OCI-LY1 (cell line): Measurements from ENCODE around the gene DEXI.

Source experiments
- H2AFZ ChIP-seq: fragments of 200-600 bp; sonication (generic), shearing (Covaris generic); 2 replicates; pipeline ENCODE4 v1.6.0; 2014; ENCODE audit warnings: antibody characterized with exemption, mild to moderate bottlenecking, low read length
- H3F3A ChIP-seq: fragments of 200-600 bp; sonication (generic), shearing (Covaris generic); 2 replicates; pipeline ENCODE4 v1.6.0; 2014; ENCODE audit warnings: mild to moderate bottlenecking, antibody characterized with exemption, low read length, moderate library complexity; ENCODE audit not compliant: insufficient read depth
- H3K27ac ChIP-seq: fragments of 200-600 bp; sonication (generic); 2 replicates; pipeline ENCODE4 v1.5.1; 2014; ENCODE audit warnings: low read length, mixed run types, mild to moderate bottlenecking, low read depth; ENCODE audit not compliant: poor library complexity, severe bottlenecking
- H3K27me3 ChIP-seq: fragments of 200-600 bp; sonication (generic); 2 replicates; pipeline ENCODE4 v1.6.0; 2014; ENCODE audit warnings: antibody characterized with exemption, mild to moderate bottlenecking, low read length, moderate library complexity; ENCODE audit not compliant: insufficient read depth
- H3K36me3 ChIP-seq: fragments of 200-600 bp; sonication (generic); 2 replicates; pipeline ENCODE4 v1.6.1; 2014; ENCODE audit warnings: mild to moderate bottlenecking, antibody characterized with exemption, low read length, moderate library complexity, mixed read lengths; ENCODE audit not compliant: insufficient read depth
- H3K4me1 ChIP-seq: fragments of 200-600 bp; sonication (generic); 2 replicates; pipeline ENCODE4 v1.5.1; 2014; ENCODE audit warnings: mild to moderate bottlenecking, low read length, moderate library complexity; ENCODE audit not compliant: insufficient read depth, severe bottlenecking
- H3K4me2 ChIP-seq: fragments of 200-600 bp; sonication (generic), shearing (Covaris generic); 2 replicates; pipeline ENCODE4 v1.6.1; 2014; ENCODE audit warnings: low read length
- H3K4me3 ChIP-seq: fragments of 200-600 bp; sonication (generic); 2 replicates; pipeline ENCODE4 v1.5.1; 2014; ENCODE audit warnings: low read length, low read depth, mild to moderate bottlenecking, mixed read lengths; ENCODE audit not compliant: poor library complexity, severe bottlenecking
- H3K79me2 ChIP-seq: fragments of 200-600 bp; shearing (Covaris generic); 2 replicates; pipeline ENCODE4 v1.6.1; 2016; ENCODE audit warnings: mixed run types, low read length, mixed read lengths; ENCODE audit not compliant: insufficient read depth
- H3K9ac ChIP-seq: fragments of 200-600 bp; sonication (generic), shearing (Covaris generic); 2 replicates; pipeline ENCODE4 v1.6.1; 2014; ENCODE audit warnings: mild to moderate bottlenecking, low read length, mixed read lengths
- H3K9me2 ChIP-seq: fragments of 200-600 bp; sonication (generic), shearing (Covaris generic); 2 replicates; pipeline ENCODE4 v1.6.1; 2014; ENCODE audit warnings: low read depth, mild to moderate bottlenecking, low read length, mixed read lengths
- H3K9me3 ChIP-seq: fragments of 200-600 bp; shearing (Covaris generic); 2 replicates; pipeline ENCODE4 v1.6.1; 2014; ENCODE audit warnings: low read length, mixed read lengths
- H4K20me1 ChIP-seq: fragments of 200-600 bp; sonication (generic), shearing (Covaris generic); 2 replicates; pipeline ENCODE4 v1.6.0; 2016; ENCODE audit warnings: mild to moderate bottlenecking, low read length; ENCODE audit not compliant: insufficient read depth
- EZH2 ChIP-seq: fragments of 200-600 bp; sonication (generic), shearing (Covaris generic); IDR thresholded peaks from 2 replicates; pipeline ENCODE4 v1.8.0; 2017; ENCODE audit warnings: borderline replicate concordance, mixed run types, mild to moderate bottlenecking, antibody characterized with exemption, low read length, moderate library complexity, mixed read lengths
- TF ChIP-seq, protein P1 (sequence below): fragments of 200-600 bp; sonication (generic), shearing (Covaris generic); IDR thresholded peaks from 2 replicates; pipeline ENCODE4 v1.5.1; 2017; ENCODE audit warnings: mild to moderate bottlenecking, antibody characterized with exemption, low read length, moderate library complexity, mixed read lengths

DEXI gene

DNA sequence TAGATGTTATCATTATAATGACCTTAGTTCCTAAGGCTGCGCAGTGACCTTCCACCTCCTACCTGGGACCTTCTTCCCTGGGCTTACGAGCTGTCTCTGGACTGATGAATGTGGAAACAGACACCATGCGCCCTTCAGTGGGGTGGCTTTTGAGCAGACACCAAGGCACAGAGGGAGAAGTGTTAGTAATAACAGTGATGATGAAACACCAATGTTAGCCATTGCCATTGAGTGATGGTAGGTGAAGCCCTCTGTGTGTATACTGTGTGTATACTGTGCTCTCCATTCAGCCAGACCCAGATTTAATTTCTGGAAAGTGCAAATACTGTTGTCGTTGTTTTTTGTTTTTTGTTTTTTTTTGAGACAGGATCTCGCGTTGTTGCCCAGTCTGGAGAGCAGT is 46.6 kb upstream of the DEXI start:
- Histone ChIP-seq H3K4me1 (peaks cover 10% of the 10 kb centered on the region), H3K9me2 (no peaks in the 10 kb centered on the region), H3K4me3 (no peak overlapping the region), H3K27ac (no peak overlapping the region), H3K4me2 (no peak overlapping the region), H2AFZ (no peak overlapping the region), H3K79me2 (no peaks in the 10 kb centered on the region), H3K36me3 (peaks cover 58% of the 10 kb centered on the region; the same call in 1 of the 2 replicates), H3K9me3 (no peaks in the 10 kb centered on the region), H3F3A (no peaks in the 10 kb centered on the region), H3K27me3 (no peaks in the 10 kb centered on the region), H4K20me1 (no peaks in the 10 kb centered on the region), H3K9ac (no peak overlapping the region)
- TF ChIP-seq EZH2, result no peak
- TF ChIP-seq, protein P1, sequence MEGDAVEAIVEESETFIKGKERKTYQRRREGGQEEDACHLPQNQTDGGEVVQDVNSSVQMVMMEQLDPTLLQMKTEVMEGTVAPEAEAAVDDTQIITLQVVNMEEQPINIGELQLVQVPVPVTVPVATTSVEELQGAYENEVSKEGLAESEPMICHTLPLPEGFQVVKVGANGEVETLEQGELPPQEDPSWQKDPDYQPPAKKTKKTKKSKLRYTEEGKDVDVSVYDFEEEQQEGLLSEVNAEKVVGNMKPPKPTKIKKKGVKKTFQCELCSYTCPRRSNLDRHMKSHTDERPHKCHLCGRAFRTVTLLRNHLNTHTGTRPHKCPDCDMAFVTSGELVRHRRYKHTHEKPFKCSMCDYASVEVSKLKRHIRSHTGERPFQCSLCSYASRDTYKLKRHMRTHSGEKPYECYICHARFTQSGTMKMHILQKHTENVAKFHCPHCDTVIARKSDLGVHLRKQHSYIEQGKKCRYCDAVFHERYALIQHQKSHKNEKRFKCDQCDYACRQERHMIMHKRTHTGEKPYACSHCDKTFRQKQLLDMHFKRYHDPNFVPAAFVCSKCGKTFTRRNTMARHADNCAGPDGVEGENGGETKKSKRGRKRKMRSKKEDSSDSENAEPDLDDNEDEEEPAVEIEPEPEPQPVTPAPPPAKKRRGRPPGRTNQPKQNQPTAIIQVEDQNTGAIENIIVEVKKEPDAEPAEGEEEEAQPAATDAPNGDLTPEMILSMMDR, result no peak

DNA sequence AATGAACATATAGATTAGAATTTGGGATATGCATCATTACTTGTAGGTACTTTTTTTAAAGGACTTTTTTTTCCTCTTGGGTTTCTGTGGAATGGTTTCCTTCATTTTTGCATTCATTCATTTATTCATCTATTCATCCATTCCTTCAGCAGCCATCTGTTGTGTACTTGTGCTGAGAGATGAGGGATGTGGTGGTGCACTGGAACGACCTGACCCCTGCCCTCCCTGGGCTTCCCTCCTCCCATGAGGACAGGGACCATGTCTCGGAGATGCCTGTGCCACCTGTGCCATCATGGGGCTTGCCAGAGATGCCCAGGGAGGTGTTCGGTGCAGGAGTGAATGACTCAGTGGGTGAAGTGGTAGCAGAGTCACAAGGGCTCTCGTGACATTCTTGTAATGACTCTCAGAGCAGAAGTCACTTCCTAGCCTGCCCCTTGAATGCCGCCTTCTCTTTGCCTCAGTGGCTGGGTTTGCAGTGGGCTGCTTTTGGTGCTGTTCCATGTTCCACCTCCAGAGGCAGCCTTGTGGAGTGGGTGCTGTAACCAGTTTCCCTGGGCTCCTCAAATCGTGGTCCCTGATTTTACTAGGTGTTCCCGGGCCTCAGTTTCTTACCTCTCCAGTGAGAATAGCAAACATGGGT is 46.0 kb upstream of the DEXI start:
- no peaks in the 10 kb centered on the region for H4K20me1 ChIP-seq
- H3K4me3 ChIP-seq, result no peak overlapping the region
- H3K27me3 ChIP-seq, result no peaks in the 10 kb centered on the region
- H2AFZ ChIP-seq, result no peak overlapping the region
- no peaks in the 10 kb centered on the region for H3K9me2 ChIP-seq
- H3F3A ChIP-seq, result no peaks in the 10 kb centered on the region
- H3K79me2 ChIP-seq, result no peaks in the 10 kb centered on the region
- H3K27ac ChIP-seq, result no peak overlapping the region
- TF ChIP-seq EZH2, result no peak
- TF ChIP-seq, protein P1, result peak; percentile 58
- H3K9me3 ChIP-seq, result no peaks in the 10 kb centered on the region
- H3K4me1 ChIP-seq, result peaks cover 14% of the 10 kb centered on the region
- no peak overlapping the region for H3K9ac ChIP-seq
- H3K36me3 ChIP-seq, result peaks cover 53% of the 10 kb centered on the region; the same call in 1 of the 2 replicates
- H3K4me2 ChIP-seq, result no peak overlapping the region

DNA sequence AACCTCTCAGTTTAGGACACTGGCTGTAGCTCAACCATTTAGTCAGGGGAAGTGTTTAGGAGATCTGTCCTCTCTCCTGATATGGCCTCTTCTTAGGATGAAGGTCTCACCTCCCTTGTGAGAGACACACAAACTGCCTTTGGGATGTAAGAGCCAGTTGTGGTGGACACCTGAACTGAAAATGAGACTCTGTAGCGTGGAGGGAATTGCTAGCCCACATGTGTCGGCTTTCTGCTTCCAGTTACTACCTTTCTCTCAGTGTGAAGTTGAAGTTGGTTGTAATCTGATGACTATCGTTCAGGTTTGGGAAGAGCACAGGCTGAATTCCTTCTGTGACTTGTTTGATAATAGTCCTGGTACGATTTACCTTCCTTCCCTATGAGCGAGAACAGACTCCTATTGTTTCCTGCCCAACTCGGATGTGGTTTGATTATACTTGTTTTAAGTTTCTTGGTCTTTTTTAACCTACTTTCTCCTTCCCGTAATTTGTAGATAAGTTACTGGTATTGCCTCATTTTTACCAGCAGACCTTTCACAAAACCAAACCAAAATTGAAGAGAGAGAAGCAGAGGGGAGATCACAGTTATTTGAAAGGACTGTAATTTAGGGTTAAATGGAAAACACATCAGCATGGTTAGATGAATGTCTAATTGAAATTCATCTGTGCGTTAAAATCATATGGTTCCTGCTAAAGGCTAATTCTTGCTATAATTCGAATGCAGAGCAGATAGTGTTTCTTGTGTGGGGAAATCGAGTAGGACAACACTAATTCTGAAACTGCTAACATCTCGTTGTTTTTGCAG is 45.3 kb upstream of the DEXI start:
- peaks cover 50% of the 10 kb centered on the region; the same call in 1 of the 2 replicates for H3K36me3 ChIP-seq
- no peak overlapping the region for H3K4me2 ChIP-seq

More for the DNA sequence above, 45.3 kb upstream of the DEXI start:
- no peaks in the 10 kb centered on the region for H3K79me2 ChIP-seq
- no peak overlapping the region for H3K4me3 ChIP-seq
- no peaks in the 10 kb centered on the region for H3K27me3 ChIP-seq
- H3K9ac ChIP-seq, result no peak overlapping the region
- H3F3A ChIP-seq, result no peaks in the 10 kb centered on the region
- TF ChIP-seq, protein P1, result no peak
- TF ChIP-seq EZH2, result no peak
- peaks cover 21% of the 10 kb centered on the region for H3K4me1 ChIP-seq
- H4K20me1 ChIP-seq, result no peaks in the 10 kb centered on the region
- no peaks in the 10 kb centered on the region for H3K9me3 ChIP-seq
- no peak overlapping the region for H2AFZ ChIP-seq
- no peaks in the 10 kb centered on the region for H3K9me2 ChIP-seq
- H3K27ac ChIP-seq, result no peak overlapping the region
